ENCODE results near the gene MARK2.

Gene MARK2

GRCh38 chr11:63913866-63914830 lies 75.2 kb downstream of the MARK2 start:
- no peak overlapping the region for H3K4me3 ChIP-seq (ENCODE audit: low read depth, low read length)

DNA sequence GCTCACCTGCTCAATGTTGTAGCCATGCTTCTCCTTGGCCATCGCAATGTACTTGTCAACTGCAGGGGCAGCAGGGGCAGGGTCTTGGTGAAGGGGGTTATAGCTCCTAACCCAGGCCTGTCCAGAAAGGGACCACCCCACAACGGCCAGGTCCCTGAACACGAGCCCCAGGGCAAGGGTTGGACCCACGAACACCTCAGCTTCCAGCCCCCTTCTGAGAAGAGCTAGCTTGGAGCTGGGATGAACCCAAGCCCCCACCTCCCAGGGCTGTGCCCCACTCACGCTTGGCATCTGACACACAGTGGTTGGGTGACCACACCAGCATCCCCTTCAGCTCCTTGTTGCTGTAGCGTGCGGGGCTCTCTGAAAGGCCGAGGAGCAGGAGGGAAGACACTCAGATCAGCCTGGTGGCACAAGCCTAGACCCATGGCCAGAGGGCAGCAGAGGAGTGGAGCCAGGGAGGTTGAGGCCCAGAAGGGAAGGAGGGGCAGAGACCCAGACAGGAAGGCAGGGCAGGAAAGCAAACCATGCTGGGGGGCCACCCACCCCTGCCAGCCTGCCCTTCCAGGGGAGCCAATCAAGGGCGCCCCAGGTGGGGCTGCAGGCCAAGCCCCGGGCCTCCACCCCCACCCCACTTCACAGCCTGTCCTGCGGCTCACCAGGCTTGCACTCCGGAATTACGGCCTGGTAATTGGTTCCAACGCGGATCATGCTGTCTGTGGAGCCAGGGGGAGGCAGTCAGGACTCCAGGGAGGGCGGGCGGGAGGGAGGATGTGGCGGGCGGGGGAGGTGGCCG lies 76.2 kb downstream of the MARK2 start:
- H3K4me3 ChIP-seq (ENCODE audit: low read depth, low read length) = no peak overlapping the region
- TF ChIP-seq CTCF (IDR thresholded peaks at IDR 0.05; ENCODE audit: low read depth, low read length) = no peak

More at GRCh38 chr11:63913866-63914830, 75.2 kb downstream of the MARK2 start:
- no peak for TF ChIP-seq CTCF (IDR thresholded peaks at IDR 0.05; ENCODE audit: low read depth, low read length)

- TF ChIP-seq CTCF (IDR thresholded peaks at IDR 0.05; ENCODE audit: low read depth, low read length) = peak; percentile 45
Observed at GRCh38 chr11:63915961-63916836, 77.3 kb downstream of the MARK2 start.

DNA sequence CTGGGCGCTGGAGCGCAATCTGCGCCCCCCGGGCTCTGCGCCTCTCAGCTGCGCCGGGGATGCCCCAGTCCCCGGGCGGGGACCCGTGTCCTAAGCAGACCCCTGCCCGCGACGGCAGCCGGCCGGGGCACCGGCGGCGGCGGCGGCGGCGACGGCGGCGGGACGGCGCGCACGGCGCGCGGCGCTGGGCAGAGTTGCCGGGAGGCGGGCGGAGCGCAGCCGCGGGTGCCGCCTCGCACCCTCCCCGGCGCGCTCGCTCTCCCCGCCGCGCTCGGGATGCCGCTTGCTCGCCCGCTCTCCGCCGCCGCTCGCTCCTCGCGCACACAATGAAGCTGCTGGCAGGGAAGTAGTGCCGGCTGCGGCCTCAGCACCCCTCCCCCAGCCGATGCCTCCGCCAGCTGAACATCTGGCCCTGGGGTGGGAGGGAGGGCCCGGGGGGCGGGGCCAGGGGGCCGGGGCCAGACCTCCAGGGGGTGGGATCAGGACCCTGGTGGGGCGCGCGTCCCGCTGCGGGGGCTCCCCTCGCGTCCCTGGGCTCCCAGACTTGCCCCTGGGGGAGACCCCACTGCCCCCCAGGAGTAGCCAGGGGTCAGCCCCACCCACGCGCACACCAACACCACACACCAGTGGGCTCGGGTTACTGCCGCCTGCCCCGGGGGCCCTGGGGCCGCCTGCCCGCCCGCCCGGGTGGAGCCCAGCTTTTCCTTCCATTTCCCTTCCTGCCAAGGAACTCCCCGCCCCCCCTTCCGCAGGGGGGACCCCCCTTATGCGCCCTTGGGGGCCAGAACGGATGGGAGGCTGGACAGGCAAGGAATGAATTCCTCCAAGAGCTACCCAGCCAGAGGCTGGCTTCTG lies 78.2 kb downstream of the MARK2 start, which contains the start of gene RCOR2:
RCOR2 (minus strand) TSS at position 328 of the 855 bp plus-strand sequence. CDS start 708 bp downstream, outside the sequence.
- H3K4me3 ChIP-seq (ENCODE audit: low read depth, low read length) = peak within 1 kb of the TSS; percentile 61
- no peak for TF ChIP-seq CTCF (IDR thresholded peaks at IDR 0.05; ENCODE audit: low read depth, low read length)

More at GRCh38 chr11:63915961-63916836, 77.3 kb downstream of the MARK2 start:
- peak overlapping the region; percentile 61 for H3K4me3 ChIP-seq (ENCODE audit: low read depth, low read length)

DNA sequence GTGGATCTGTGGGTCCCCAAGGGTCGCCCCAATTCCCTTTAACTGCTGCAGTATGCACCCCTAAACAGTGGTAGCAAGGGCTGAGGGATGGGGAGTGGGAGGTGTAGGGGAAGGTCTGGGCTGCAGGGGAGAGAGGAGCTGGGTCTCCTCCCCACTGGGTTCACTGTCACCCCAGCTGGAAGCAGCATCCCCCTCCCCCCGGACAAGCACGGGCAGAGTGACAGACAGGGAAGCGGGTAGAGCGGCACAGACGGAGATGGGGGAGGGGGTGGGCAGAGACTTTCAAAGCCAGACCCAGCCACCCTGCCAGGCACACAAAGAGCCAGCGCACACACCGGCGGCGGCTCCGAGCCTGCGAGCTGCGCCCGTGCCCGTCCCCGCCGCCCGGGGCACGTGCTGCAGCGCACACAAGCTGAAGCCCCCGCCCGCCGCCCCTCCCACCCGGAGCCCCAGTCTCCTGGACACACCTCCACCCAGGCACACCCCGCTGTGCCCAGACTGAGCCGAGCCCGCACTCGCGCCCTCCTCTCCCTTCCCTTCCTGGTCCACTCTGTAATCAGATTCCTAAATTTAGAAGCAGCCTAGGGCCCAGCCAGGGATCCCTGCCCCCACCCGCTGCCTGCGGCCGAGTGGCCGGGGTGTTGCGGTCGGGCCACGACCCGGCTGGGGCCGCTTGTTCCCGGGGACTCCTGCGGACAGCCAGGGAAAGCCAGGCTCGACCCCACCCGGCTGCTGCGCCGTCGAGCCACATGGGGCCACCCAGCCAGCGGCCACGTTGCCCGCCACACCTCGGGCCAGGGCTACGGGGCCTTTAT lies 79.0 kb downstream of the MARK2 start:
- H3K4me3 ChIP-seq (ENCODE audit: low read depth, low read length) = peak overlapping the region; percentile 49

More for the DNA sequence above, 79.0 kb downstream of the MARK2 start:
- TF ChIP-seq CTCF (IDR thresholded peaks at IDR 0.05; ENCODE audit: low read depth, low read length) = no peak
